ENCODE measurements around the gene AMFR. TPM values are rescaled to one million over a fixed set of nuclear protein-coding genes. Genes with fewer than 3 reads are reported as not detected.
A peak's percentile ranks its signal among the peaks of the same experiment; 100 is the strongest.

The AMFR gene
- total and polyA plus RNA-seq, 2 of the 13 experiments (the other 11 are each of a cell fraction or from before 2014, with no cell fraction given) = 52.9 to 108 TPM

GRCh38 chr16:56355786-56356275, 69.5 kb downstream of the AMFR start (continued):
- TF ChIP-seq ZHX2 (IDR thresholded peaks at IDR 0.05; ENCODE audit: low read depth) = peak; percentile 7; the same call in 1 of the 2 replicates
- TF ChIP-seq ZHX2 (CRISPR knock-in tag; IDR thresholded peaks at IDR 0.05; ENCODE audit: borderline replicate concordance) = no peak
- 0 out of 2 replicates have a peak, but pooled peaks have one; percentile 25 for TF ChIP-seq ZNF816 (CRISPR knock-in tag; IDR thresholded peaks at IDR 0.05; ENCODE audit: borderline replicate concordance)
- 0 out of 2 replicates have a peak, but pooled peaks have one; percentile 30 for TF ChIP-seq ZNF776 (CRISPR knock-in tag; IDR thresholded peaks at IDR 0.05)
- TF ChIP-seq ZNF556 (CRISPR knock-in tag; IDR thresholded peaks at IDR 0.05; ENCODE audit: borderline replicate concordance) = no peak
- no peak for TF ChIP-seq MBNL3 (CRISPR knock-in tag; conservative IDR thresholded peaks at IDR 0.05)

- no peak overlapping the region for H3K4me3 ChIP-seq (replicated peaks in 1 of 3; ENCODE audit: insufficient read depth in 1 of 3, low read depth in 2 of 3, low read length in 3 of 3)
- 51% methylated on average over 9 of the region's 9 CpGs for WGBS (ENCODE audit: low lambda C conversion rate)
- no peak for ATAC-seq
- intact Hi-C loops (cut with micrococcal nuclease; ENCODE audit: unreplicated experiment) = loop anchor here (5.0 kb wide), 1 partner anchor 72 kb away; the partner anchor contains the start of gene AMFR
- no TSS peak for BruUV-seq (replicated peaks)
- no peak overlapping the region for H3K9ac ChIP-seq (ENCODE audit: insufficient read depth, low read depth, low read length)
- no peaks in the 10 kb centered on the region for H3K79me2 ChIP-seq (ENCODE audit: insufficient read depth, low read length)
- H3K36me3 ChIP-seq (replicated peaks in 1 of 2; ENCODE audit: control insufficient read depth in 1 of 2, insufficient read depth in 2 of 2, low read length in 2 of 2) = no peaks in the 10 kb centered on the region
- H2AFZ ChIP-seq (ENCODE audit: low read length) = no peak overlapping the region
- POLR2A ChIA-PET = no interaction called here
- H3K9me3 ChIP-seq (ENCODE audit: low read length) = no peaks in the 10 kb centered on the region
- H3K27me3 ChIP-seq (ENCODE audit: control insufficient read depth in 1 of 2, insufficient read depth in 2 of 2, low read length in 2 of 2) = peaks cover 4 to 15% of the 10 kb centered on the region in 2 experiments
- H4K20me1 ChIP-seq (ENCODE audit: insufficient read depth, low read length) = no peaks in the 10 kb centered on the region
- DNase-seq (ENCODE audit: low spot score) = no peak
- no peak for TF ChIP-seq FOXA3 (CRISPR knock-in tag; IDR thresholded peaks at IDR 0.05)
- peak; percentile 4; the same call in 1 of the 2 replicates for TF ChIP-seq MNT (IDR thresholded peaks at IDR 0.05)
- TF ChIP-seq SP1 (IDR thresholded peaks at IDR 0.05) = no peak
- TF ChIP-seq SP1 (CRISPR knock-in tag; IDR thresholded peaks at IDR 0.05) = no peak
- TF ChIP-seq BHLHE40 (IDR thresholded peaks at IDR 0.05; ENCODE audit: low read length) = peak; percentile 71
- CTCF ChIA-PET (ENCODE audit: low intra/inter-chr PET ratio, low total read pairs) = interaction anchor here (3.7 kb wide), 1 partner anchor 21 kb away, joined by 58 read pairs; no protein-coding TSS in a partner anchor
- no peak overlapping the region for H3K27ac ChIP-seq (ENCODE audit: extremely low read length, insufficient read depth, low read length)
- H3K4me1 ChIP-seq (ENCODE audit: insufficient read depth, low read length) = peaks cover 21% of the 10 kb centered on the region
- H3K4me2 ChIP-seq (ENCODE audit: low read depth, low read length) = no peak overlapping the region
- in situ Hi-C loops (cut with HindIII; ENCODE audit: extremely low pct_ligation_motif_present, low pct_unique_long_range_greater_than_20kb) = loop anchor here (10.0 kb wide), 1 partner anchor 60 kb away; no protein-coding TSS in a partner anchor
- no peak for FAIRE-seq
Measured at GRCh38 chr16:56355221-56355620, 70.1 kb downstream of the AMFR start.
